HG02678 (cell line): Measurements from ENCODE around the gene GMPR2.

Experiments used
- ATAC-seq: cut with Tn5 transposase; IDR thresholded peaks from one replicate; pipeline ENCODE4 v1.9.1; 2021; ENCODE audit warnings: mild to moderate bottlenecking, moderate library complexity; ENCODE audit not compliant: unreplicated experiment

GMPR2 gene

DNA sequence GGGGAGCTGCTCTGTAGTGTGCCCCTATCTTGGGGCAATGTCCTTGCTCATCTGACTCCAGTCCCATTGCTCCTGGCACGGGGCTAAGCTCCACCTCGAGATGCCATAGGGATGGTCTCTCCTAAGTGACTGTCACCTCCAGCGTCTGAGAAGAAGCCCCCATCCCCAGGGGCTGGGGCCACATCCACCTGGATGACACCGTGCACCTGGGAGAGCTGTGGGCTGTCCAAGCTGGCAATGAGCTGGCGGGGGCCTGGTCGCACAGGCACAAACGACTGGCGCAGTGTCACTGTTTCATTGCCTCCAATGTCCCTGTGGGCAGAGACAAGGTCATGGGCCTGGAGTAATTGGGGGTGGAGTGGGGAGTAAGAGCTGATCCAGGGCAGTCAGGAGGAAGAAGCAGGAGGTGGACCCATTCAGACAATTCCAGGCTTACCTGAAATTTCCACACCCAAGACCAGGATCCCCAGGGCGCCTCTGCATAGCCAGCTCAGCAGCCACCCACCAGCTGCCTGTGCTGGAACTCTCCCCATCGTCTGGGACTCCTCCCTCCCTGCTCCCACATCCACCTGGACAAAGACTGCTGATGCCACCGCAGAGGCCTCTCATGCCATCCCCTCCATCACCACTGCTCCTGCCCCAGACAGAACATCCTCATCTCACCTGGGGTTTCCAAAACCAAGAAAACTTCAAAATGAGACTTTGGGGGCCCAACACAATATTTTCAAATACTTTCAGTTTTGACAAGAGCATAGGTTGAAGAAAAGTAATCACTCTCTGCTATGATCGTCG lies 16.7 kb downstream of the GMPR2 start:
- ATAC-seq: no peak

DNA sequence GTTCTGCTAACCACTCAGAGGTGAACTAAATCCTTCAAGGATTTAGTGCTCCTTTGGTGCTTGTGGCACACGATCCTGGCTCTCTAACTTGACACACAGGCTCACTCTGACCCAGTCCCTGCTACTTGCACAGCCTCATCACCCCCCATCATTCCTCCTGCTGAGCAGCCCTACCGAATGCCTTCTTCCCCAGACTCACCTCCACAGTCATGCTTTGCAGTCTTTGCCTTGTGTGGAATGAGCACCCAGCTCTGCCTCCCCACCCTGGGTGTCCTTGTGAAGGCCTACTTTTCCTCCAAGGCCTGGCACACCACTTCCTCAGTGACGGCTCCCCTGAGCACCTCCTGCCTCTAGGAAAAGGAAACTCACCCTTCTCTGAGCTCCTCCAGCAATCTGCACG lies 17.6 kb downstream of the GMPR2 start:
- ATAC-seq: no peak

DNA sequence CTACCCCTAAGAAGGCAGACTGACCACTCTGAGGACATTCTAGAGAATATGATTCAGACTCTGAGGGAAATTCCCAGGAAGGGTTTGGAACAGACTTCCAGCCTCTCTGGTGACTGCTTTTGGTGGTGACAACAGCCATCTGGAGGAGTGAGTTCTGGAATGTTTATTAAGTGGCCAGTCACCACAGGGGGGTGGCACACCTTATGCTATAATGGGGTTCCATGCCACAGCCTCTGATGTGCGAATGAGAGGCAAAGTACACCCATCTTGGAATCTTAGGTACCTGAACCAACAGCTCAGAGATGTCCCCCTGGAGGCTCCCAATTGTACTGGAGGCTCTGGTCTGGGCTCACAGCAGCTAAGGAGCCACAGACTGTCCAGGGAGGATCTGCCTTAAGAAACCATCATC lies 19.2 kb downstream of the GMPR2 start:
- no peak for ATAC-seq

DNA sequence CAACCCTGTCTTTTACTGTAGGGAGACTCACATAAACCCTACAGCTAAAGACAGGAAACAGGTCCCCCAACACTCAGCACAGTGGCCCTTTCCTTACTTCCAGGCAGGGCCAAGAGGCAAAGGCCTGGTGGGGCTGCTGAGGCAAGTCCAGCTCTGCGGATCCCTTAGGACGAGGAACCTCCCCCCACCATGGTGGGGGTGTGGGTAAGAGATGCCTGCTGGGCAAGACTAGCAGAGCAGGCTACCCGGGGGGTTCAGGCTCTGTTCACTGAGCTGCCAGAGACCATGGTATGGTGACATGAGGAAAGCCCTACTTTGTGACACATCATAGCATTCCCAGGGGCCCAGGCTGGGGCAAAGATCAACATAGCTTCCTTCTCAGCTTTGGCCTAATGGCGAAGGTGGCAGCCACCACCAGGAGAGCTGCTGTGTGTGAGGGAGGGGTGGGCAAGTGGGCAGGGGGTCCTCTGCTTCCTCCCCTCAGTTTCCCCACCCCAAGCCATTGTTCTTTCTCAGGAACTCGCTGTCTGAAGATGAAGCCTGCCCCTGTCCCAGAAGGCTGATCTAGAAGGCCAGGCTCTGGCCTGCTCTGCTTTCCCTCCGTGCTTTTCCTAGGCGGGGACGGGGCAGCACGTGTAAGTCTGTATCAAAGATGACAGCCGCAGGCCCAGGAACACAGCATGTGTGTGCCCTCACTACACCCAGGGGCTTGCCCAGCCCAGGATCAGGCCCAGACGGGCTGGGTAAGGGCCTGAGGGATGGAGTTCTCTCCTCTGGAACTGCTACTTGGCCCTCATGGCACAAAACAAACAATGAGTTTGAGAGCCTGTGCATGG lies 19.8 kb downstream of the GMPR2 start:
- ATAC-seq: no peak

DNA sequence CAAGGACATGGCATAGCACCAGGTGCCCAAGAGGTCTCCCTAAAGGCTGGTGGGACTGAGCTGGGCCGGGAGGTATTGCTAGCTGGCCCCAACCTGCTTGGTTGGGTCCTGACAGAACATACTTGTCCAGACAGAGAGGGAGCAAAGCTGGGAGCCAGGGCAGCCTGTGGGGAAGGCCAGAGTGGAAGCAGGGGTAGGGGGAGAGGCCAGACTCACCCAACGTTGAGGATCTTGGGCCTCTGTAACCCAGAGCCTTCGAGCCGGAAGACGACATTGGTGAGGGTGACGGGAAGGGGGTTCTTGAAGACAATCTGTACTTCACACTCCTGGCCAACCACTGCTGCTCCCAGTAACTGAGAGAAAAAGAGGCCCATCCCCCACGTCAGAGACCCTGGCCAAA lies 21.2 kb downstream of the GMPR2 start:
- no peak for ATAC-seq

DNA sequence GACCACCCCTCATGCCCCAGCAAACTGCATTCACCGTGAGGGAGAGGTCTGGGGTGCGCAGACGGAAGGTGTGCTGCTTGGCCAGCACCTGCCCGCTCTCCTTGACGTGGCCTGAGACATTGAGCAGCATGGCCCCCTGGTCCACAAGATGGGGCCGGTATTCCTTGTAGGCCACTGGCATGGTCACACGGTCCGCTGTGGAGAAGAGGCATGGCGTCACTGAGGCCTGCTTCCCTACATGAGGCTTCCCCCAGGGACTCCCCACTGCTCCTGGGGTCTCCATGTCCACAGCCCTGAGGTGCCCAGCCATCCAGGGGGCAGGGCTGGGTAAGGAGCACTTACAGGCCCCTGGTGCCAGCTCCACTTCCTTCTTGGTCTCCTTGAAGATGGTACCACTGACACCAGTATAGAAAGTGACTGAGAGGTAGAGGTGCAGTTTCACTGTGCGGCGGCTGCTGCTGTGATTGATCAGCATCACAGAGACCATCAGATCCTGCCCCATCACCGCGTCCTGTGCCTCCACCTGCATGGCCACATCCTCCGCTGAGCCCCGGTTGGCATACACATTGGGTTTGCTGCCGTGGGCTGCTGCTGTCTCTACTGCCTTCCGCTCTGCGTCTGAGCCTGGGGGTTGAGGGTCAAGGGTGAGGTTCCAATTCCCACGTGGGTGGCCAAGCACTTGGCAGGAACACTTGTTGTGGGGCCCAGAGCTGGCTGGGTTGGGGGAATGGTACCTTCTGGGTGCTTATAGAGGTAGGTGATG lies 22.1 kb downstream of the GMPR2 start:
- ATAC-seq: no peak

DNA sequence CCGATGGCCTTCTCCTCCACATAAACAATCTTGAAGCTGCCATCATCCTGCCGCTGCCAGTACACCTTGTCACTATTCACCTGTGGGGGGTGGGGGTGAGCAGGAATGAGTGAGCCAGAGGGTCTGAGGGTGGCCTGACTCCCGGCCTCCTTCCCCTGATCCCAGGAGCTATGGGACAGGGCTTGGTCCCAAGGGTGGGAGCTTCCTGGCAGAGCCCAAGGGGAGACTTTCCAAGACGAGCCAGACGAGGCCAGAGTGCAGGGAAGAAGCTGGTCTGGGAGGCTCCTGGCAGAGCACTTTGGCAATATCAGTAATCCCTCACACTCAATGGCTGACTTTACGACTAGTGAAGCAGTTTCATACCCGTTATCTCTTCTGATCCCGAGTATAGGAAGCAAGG lies 22.7 kb downstream of the GMPR2 start:
- ATAC-seq: no peak

DNA sequence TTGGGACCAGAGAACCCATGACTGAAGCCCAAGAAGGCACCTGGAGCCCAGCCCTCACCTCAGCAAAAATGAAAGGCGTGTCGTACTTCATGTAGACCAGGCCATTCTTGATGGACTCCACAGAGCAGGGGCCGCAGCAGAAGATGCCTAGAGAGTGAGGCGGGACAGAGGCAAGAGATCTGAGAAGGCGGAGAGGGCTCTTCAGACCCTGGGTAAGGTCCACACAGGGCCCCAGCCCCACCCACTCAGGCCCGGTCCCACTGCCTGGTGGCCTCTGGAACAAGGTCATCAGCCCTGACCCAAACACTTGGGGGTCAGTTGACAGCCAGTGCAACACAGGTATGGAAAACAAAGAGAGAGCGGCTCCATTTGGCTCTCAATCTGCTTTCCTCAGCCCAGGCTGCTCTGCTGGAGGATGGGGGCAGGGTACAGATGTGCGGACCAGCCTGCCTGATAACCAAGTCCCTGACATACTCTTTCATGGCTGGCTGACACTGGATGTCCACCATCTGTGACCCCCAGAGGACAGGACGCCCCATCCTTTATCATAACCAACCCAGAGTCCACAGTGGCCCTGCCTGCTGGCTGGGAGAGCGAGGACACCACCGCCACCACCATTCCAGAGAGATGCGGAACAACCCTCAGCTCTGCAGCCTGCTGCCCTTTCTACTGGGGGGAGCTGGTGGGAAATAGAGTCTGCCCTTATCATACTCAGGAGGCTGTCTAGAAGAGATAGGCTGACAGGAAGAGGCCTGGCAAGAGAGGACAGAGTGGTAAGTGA lies 23.4 kb downstream of the GMPR2 start:
- ATAC-seq: no peak

DNA sequence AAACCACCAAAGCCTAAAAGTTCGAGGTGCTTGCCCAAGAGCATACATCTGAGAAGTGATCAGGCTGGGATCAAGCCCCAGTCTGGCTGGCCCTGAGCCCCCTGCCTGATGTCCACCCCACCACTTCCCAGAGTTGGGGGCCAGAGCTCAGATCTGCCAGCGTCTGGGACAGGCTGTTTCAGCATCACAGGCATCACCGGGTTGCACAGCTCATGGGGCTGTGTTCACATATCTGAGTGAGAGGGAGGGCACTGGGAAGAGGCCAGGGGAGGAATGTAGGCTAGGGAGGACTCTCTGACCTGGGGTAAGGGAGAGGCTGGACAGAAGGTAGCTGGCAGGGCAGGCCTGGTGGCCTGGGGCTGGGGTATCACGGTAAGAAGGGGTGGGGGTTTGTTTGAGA lies 24.2 kb downstream of the GMPR2 start:
- ATAC-seq: no peak

DNA sequence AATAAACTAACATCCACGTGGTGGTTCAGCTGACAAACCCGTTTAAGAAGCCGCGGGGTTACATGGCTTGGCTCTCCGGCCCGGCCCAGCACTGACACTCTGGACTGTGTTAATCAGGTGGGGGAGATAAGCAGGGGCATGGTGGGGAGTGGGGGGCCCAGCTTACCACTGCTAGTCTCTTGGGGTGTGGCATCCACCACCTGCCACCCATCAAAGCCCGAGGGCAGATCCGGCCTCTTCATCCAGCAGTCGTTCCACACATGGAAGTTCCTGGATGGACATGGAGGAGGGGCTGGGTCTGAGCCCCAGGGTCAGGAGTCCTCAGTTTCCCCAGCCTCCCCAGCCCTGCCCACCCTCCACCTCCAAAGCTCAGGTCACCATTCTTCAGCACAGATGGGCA lies 25.4 kb downstream of the GMPR2 start:
- no peak for ATAC-seq

DNA sequence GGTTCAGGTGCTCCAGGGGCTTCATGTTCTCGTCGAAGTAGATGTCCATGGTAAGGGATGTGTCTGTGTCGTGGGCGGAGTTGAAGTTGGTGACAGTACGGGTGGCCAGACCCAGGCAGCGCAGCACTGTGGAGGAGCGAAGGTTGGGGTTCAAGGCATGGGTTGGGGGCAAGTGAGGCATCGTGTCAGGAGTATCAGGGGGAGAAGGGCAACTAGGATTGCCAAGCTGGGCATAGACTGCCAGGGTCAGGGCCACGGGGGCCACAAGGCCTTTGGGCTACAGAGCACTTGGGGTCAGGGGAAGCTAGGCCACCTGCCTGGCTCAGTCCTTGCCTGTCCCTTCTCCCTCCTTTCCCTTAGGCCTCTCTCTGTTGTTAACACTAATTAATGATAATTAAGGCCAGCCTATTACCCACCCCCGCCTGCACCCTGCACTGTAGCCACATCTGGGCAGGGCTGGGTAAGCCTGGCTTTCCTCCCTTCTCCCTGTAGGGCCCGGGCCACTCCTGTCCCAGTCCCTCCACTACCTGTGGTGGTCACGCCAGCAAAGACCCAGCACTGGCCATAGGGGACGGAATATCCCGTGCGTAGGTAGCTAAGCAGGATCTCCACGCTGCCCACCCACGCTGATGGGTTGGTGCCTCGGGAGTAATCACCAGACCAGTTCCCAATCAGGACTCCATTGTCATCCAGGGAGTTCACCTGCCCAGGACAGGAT lies 26.0 kb downstream of the GMPR2 start:
- no peak for ATAC-seq

DNA sequence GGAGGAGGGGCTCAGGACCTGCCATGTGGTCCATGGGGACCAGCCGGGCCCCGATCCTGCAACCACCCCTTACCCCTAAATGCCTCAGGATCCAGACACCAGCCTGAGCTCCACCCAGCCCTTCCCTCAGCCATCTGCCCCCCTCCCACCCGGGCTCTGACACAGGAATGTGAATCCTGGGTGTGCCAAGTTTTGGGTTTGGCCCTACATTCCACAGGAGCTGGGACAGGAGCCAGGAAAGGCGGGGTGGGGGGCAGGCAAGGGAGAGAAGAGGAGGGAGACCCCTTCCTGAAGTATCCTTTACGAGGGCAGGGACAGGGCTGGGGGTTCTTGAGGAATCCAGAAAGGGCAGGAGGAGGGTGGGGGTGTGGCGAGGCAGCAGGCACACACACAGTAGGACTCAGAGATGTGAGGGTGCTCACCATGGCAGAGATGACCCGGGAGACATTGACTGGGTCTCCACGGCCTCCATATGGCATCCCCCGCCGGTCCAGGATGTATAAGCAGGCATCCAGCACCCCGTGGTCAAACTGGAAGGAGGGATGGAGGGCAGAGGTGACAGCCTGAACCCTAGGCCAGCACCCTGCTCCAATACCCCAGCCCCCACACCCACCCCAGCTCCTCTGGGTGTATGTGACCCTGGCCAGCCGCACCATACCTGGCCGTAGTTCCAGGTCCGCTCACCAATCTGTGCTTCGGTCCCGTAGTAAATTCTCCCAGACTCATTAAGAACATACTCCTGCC lies 26.7 kb downstream of the GMPR2 start:
- no peak for ATAC-seq

DNA sequence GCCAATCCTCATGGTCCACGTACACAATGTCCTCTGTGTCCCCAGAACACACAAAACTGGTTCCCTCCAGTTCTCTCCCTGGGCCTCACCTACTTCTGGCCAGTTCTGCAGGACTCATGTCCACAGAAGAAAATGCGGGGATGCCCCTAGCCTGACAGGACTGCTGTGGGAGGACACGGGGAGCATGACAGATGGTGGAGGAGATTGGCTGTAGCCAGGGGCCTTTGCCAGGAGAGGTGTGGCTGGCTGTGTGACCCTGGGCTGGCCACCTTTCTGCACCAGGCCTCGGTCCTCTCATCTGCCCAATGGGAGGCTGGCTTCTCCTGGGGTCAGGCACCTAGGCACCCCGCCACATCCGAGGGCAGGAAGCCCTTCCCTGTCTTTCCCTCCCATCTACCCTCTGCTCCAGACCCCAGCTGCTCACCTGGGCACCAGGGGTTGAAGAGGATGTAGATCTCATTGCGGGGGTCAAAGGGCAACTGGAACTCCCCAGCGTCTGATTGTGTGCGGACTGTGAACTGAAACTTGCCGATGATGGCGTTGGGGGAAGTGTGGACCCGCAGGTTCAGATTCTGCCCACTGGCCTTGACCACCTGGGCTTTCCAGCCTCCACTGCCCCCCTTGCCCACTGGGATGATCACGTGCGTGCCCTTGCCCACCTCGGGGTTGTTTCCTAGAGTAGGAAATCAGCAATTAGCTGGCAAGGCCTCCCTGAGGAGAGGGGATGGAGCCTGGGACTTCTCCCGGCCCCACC lies 27.5 kb downstream of the GMPR2 start:
- no peak for ATAC-seq

DNA sequence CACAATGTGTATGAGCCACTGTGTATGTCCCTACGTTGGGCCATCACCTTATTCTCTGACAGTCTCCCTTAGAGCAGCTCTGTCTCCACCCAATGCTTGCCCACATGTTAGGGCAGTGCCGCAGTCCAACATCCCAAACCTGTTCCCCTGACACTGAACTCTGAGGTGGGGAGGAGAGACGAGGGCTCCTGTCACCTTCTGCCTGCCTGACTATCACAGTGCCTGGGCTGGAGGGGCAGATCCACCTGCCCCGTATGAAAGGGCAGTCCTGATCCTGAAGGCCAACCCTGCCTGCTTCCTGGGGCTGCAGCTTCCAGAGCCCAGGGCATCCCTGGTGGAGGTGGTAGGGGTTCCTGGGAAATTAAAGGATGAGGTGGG lies 28.0 kb downstream of the GMPR2 start:
- no peak for ATAC-seq

DNA sequence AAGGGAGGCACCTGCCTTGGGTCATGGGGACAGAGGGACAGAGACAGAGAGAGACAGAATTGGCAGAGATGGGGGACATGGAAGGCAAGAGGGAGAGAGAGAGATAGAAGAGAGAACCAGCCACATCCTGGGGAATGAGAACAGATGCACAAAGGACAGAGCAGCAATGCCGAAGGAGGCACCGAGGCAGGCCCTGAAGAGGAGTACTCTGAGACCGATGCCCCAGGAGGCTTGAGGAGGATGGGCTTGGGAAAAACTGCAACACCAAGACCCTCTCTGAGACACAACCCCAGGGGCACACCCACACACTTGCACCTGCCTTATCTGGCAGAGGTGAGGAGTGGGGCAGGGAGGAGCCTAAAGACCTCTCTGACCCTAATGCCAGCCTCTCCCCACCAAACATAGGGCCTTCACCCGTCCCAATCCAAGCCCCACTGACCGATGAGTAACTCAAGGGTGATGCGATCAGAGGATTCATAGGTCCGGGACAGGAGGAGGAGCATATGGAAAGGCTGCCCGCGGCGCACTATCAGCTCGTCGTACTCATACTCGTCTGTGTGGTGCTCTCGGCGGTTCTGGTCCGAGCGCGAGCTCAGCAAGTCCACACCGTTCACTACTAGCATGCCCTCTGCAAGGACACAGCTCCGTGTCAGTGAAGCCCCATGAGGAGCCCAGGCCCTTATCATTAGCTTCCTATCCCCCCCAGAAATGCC lies 28.7 kb downstream of the GMPR2 start:
- no peak for ATAC-seq

DNA sequence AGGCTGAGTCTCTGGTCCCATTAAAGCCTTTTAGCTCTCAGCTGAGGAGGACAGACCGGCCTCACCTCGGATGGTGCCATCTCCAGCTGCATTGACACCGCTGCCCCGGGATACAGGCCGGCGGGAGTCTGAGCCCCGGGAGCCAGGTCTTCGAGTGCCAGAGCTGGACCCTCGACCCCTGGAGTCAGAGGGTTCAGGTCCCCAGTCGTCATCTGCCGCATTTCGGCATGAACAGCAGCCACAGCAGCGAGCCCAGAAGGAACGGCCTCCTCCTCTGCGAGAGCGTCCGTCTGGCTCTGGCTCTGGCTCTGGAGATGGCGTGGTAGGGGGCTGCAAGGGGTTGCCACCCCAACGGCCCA lies 29.2 kb downstream of the GMPR2 start:
- ATAC-seq: no peak

DNA sequence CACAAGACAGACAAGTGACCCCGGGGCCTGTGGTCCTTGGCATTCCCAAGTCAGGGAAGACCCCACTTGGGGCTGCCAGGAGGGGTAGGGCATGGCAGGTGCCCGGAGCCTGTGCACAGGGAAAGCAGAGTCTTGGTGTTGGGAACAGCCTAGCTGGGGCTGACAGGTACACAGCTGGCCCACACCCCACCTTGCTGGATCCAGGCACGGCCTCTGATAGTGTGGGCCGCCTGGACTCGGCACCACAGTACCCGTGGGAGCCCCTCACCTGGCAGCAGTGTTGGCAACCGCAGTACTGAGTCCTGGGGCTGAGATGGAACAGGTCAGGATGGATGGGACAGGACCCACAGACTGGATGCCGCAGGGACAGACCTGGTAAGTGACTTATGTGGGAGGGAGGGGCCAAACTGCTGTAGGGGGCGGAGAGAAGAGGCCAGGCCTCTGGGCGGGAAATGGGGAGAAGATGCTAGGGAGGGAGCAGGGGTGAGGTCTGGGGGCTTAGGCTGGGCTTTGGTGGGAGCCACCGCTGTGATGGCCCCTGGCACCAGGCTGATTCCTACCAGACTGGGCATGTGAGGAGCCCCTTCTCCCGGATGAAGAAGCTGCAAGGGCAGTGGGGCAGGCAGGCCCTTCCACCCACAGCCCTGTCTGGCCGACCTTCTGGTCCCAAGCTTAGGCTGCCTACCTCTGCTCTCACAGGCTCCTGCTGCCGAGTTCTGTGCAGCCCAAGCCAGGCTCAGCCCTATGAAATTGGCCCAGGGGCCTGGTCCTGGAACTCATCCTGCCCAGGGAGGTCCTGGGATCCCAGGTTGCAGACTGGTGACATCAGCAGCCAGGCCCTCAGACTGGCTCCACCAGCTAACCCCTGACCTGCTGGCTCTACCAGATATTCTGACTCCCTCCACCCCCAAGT lies 30.3 kb downstream of the GMPR2 start, which contains the start of gene TGM1:
Gene TGM1, minus strand, starts transcription at position 357 of the 913 bp plus-strand sequence. CDS start 825 bp downstream, outside the sequence.
- no peak for ATAC-seq
